GM18870 (cell line): Measurements from ENCODE around the gene CDH13.

Experiments
- ATAC-seq: cut with Tn5 transposase; IDR thresholded peaks from one replicate; pipeline ENCODE4 v1.9.1; 2021; ENCODE audit warnings: moderate library complexity; ENCODE audit not compliant: unreplicated experiment

CDH13 gene

GRCh38 chr16:83443972-83444371 is 817.2 kb downstream of the CDH13 start:
- no peak for ATAC-seq

- no peak for ATAC-seq
Observed at GRCh38 chr16:83447560-83447959, 820.8 kb downstream of the CDH13 start.

- no peak for ATAC-seq
Observed at GRCh38 chr16:83449861-83450260, 823.1 kb downstream of the CDH13 start.

GRCh38 chr16:83453977-83454376 is 827.2 kb downstream of the CDH13 start:
- ATAC-seq, result peak; percentile 65

- no peak for ATAC-seq
Observed at GRCh38 chr16:83455716-83456115, 828.9 kb downstream of the CDH13 start.

GRCh38 chr16:83456934-83457333 is 830.2 kb downstream of the CDH13 start:
- no peak for ATAC-seq

GRCh38 chr16:83458612-83459011 is 831.8 kb downstream of the CDH13 start:
- ATAC-seq, result peak; percentile 71

GRCh38 chr16:83464991-83465390 is 838.2 kb downstream of the CDH13 start:
- ATAC-seq, result no peak

GRCh38 chr16:83470416-83470815 is 843.6 kb downstream of the CDH13 start:
- no peak for ATAC-seq

GRCh38 chr16:83472776-83473501 is 846.2 kb downstream of the CDH13 start:
- ATAC-seq, result no peak

- ATAC-seq, result no peak
Observed at GRCh38 chr16:83473926-83474650, 847.3 kb downstream of the CDH13 start.

- ATAC-seq, result no peak
Observed at GRCh38 chr16:83475108-83475507, 848.3 kb downstream of the CDH13 start.

- no peak for ATAC-seq
Observed at GRCh38 chr16:83481589-83481988, 854.8 kb downstream of the CDH13 start.

GRCh38 chr16:83482545-83483162 is 855.9 kb downstream of the CDH13 start:
- no peak for ATAC-seq

- no peak for ATAC-seq
Observed at GRCh38 chr16:83490073-83490472, 863.3 kb downstream of the CDH13 start.

- no peak for ATAC-seq
Observed at GRCh38 chr16:83494459-83494858, 867.7 kb downstream of the CDH13 start.

GRCh38 chr16:83501481-83501880 is 874.7 kb downstream of the CDH13 start:
- ATAC-seq, result no peak

GRCh38 chr16:83508295-83508694 is 881.5 kb downstream of the CDH13 start:
- no peak for ATAC-seq

- ATAC-seq, result no peak
Observed at GRCh38 chr16:83509316-83509715, 882.5 kb downstream of the CDH13 start.

GRCh38 chr16:83510906-83511305 is 884.1 kb downstream of the CDH13 start:
- no peak for ATAC-seq

- no peak for ATAC-seq
Observed at GRCh38 chr16:83513008-83513755, 886.4 kb downstream of the CDH13 start.
